ENCODE results near the gene CEBPZ. TPM values are rescaled to one million over a fixed set of nuclear protein-coding genes. Genes with fewer than 3 reads are reported as not detected.

The CEBPZ gene
- total RNA-seq (78.2 TPM), polyA plus RNA-seq (107 TPM)
- long read RNA-seq, donor 1, partial matches to known transcripts: 0 of 1 reads
- long read RNA-seq, donor 1, other reads (novel, unspliced or antisense): 0 of 1 reads
- long read RNA-seq, donor 2, transcript CEBPZ-201 (16 exons, 3,463 nt): minor isoform, 10 of 49 reads
- long read RNA-seq, donor 2, transcript CEBPZ-203 (5 exons, 611 nt): major isoform, 13 of 49 reads
- long read RNA-seq, donor 2, partial matches to known transcripts: 26 of 49 reads
- long read RNA-seq, donor 2, other reads (novel, unspliced or antisense): 0 of 49 reads
- long read RNA-seq, donor 3, transcript CEBPZ-201 (16 exons, 3,463 nt): minor isoform, 10 of 60 reads
- long read RNA-seq, donor 3, transcript CEBPZ-203 (5 exons, 611 nt): major isoform, 15 of 60 reads
- long read RNA-seq, donor 3, partial matches to known transcripts: 35 of 60 reads
- long read RNA-seq, donor 3, other reads (novel, unspliced or antisense): 0 of 60 reads
- long read RNA-seq, donor 4, partial matches to known transcripts: 18 of 23 reads
- long read RNA-seq, donor 4, other reads (novel, unspliced or antisense): 0 of 23 reads
- long read RNA-seq, donor 5, transcript CEBPZ-203 (5 exons, 611 nt): major isoform, 24 of 76 reads
- long read RNA-seq, donor 5, transcript CEBPZ-201 (16 exons, 3,463 nt): minor isoform, 6 of 76 reads
- long read RNA-seq, donor 5, partial matches to known transcripts: 46 of 76 reads
- long read RNA-seq, donor 5, other reads (novel, unspliced or antisense): 0 of 76 reads
- long read RNA-seq, donor 6, transcript CEBPZ-201 (16 exons, 3,463 nt): minor isoform, 8 of 25 reads
- long read RNA-seq, donor 6, transcript CEBPZ-203 (5 exons, 611 nt): major isoform, 9 of 25 reads
- long read RNA-seq, donor 6, partial matches to known transcripts: 8 of 25 reads
- long read RNA-seq, donor 6, other reads (novel, unspliced or antisense): 0 of 25 reads
- long read RNA-seq, donor 7, transcript CEBPZ-201 (16 exons, 3,463 nt): minor isoform, 12 of 49 reads
- long read RNA-seq, donor 7, transcript CEBPZ-203 (5 exons, 611 nt): major isoform, 14 of 49 reads
- long read RNA-seq, donor 7, partial matches to known transcripts: 23 of 49 reads
- long read RNA-seq, donor 7, other reads (novel, unspliced or antisense): 0 of 49 reads
- long read RNA-seq, donor 8, transcript CEBPZ-203 (5 exons, 611 nt): major isoform, 5 of 19 reads
- long read RNA-seq, donor 8, partial matches to known transcripts: 11 of 19 reads
- long read RNA-seq, donor 8, other reads (novel, unspliced or antisense): 0 of 19 reads
- long read RNA-seq, donor 9, transcript CEBPZ-201 (16 exons, 3,463 nt): major isoform, 7 of 13 reads
- long read RNA-seq, donor 9, transcript CEBPZ-203 (5 exons, 611 nt): minor isoform, 6 of 13 reads
- long read RNA-seq, donor 9, partial matches to known transcripts: 0 of 13 reads
- long read RNA-seq, donor 9, other reads (novel, unspliced or antisense): 0 of 13 reads
- long read RNA-seq, donor 10, transcript CEBPZ-201 (16 exons, 3,463 nt): major isoform, 6 of 12 reads
- long read RNA-seq, donor 10, transcript CEBPZ-203 (5 exons, 611 nt): major isoform, 6 of 12 reads
- long read RNA-seq, donor 10, partial matches to known transcripts: 0 of 12 reads
- long read RNA-seq, donor 10, other reads (novel, unspliced or antisense): 0 of 12 reads

DNA sequence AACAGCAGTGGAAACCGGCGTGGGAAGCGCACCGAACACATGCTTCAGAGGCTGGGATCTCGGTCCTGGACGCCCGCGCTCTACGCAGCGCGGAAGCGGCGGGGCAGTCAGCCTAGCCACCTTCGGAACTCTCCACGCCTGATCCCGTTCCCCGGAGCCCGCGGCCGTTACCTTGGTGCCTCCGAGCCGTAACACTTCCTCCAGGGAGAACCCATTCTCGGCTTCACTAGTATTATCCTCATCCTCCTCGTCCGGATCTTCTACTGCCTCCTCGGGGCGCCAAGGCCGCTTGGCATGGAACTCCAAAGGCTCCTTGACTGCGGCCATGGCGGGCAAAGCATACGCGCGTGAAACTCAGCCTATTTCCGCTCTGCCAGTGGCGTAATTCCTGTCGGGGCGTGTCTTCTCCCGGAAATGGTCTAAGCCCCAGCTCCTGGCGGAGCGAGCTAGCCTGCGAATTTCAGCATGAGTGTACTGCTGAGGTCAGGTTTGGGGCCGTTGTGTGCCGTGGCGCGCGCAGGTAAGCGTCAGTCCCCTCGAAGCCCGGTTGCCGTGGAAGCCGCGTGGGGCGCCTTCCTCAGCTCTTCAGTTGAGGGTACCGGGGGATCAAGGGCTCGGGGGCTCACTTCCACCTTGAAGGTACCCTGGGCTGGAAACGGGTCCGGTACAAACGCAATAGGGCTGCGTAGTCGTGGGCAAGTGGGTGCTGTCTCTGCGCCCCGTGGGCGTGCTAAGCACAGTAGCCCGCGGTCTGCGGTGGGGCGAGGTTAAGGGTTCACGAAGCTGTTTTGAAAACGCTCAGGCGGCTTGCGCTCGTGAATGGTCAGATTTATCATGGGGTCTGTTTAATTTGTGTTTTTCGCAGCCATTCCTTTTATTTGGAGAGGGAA lies at the start of gene CEBPZ, which contains the start of gene NDUFAF7:
Gene CEBPZ, minus strand, starts transcription at position 356 of the 890 bp plus-strand sequence. Its CDS starts 29 bp downstream, at position 327.
Gene NDUFAF7, plus strand, starts transcription at position 418 of the 890 bp plus-strand sequence. Its CDS starts 48 bp downstream, at position 466.
- Histone ChIP-seq H3K9me3 (ENCODE audit: control insufficient read depth in 2 of 2, insufficient read depth in 1 of 2, low read length in 1 of 2) (no peaks in the 10 kb centered on the region), H3K27me3 (ENCODE audit: control insufficient read depth in 2 of 2, insufficient read depth in 1 of 2, low read length in 1 of 2) (no peaks in the 10 kb centered on the region), H3K4me1 (ENCODE audit: control insufficient read depth in 2 of 2, insufficient read depth in 2 of 2, low read length in 2 of 2) (peaks cover 17 to 21% of the 10 kb centered on the region in 2 donors), H3K4me3 (ENCODE audit: low read length in 2 of 2) (peak within 1 kb of the TSS; percentile 74 to 80), H3K27ac (ENCODE audit: low read depth in 1 of 2, low read length in 1 of 2) (peak within 1 kb of the TSS; percentile 91 to 96), H3K36me3 (ENCODE audit: control insufficient read depth in 2 of 2, insufficient read depth in 2 of 2, low read length in 1 of 2) (peaks cover 20 to 22% of the 10 kb centered on the region in 2 donors)
- under 1% methylated on average over 73 of the region's 73 CpGs for WGBS
- peak; percentile 76 to 94 (median 84) for DNase-seq (ENCODE audit: low read depth in 6 of 9, low spot score in 9 of 9)

GRCh38 chr2:37276291-37276690 lies 44.9 kb upstream of the CEBPZ start:
- no peak overlapping the region for H3K27ac ChIP-seq (ENCODE audit: low read depth in 1 of 2, low read length in 1 of 2)
- no peaks in the 10 kb centered on the region for H3K27me3 ChIP-seq (ENCODE audit: control insufficient read depth in 2 of 2, insufficient read depth in 1 of 2, low read length in 1 of 2)
- over 99% methylated on average over 2 of the region's 2 CpGs for WGBS
- no peaks in the 10 kb centered on the region for H3K4me1 ChIP-seq (ENCODE audit: control insufficient read depth in 2 of 2, insufficient read depth in 2 of 2, low read length in 2 of 2)
- no peak overlapping the region for H3K4me3 ChIP-seq (ENCODE audit: low read length in 2 of 2)
- H3K9me3 ChIP-seq (ENCODE audit: control insufficient read depth in 2 of 2, insufficient read depth in 1 of 2, low read length in 1 of 2): no peaks in the 10 kb centered on the region
- peaks cover 15 to 46% of the 10 kb centered on the region in 2 donors for H3K36me3 ChIP-seq (ENCODE audit: control insufficient read depth in 2 of 2, insufficient read depth in 2 of 2, low read length in 1 of 2)
- no peak for DNase-seq (ENCODE audit: low read depth in 6 of 9, low spot score in 9 of 9)

GRCh38 chr2:37274359-37274965 lies 43.1 kb upstream of the CEBPZ start:
- 97% methylated on average over 6 of the region's 6 CpGs for WGBS
- Histone ChIP-seq H3K36me3 (ENCODE audit: control insufficient read depth in 2 of 2, insufficient read depth in 2 of 2, low read length in 1 of 2) (peaks cover 16 to 50% of the 10 kb centered on the region in 2 donors), H3K4me1 (ENCODE audit: control insufficient read depth in 2 of 2, insufficient read depth in 2 of 2, low read length in 2 of 2) (no peaks in the 10 kb centered on the region), H3K4me3 (ENCODE audit: low read length in 2 of 2) (no peak overlapping the region), H3K9me3 (ENCODE audit: control insufficient read depth in 2 of 2, insufficient read depth in 1 of 2, low read length in 1 of 2) (no peaks in the 10 kb centered on the region), H3K27me3 (ENCODE audit: control insufficient read depth in 2 of 2, insufficient read depth in 1 of 2, low read length in 1 of 2) (no peaks in the 10 kb centered on the region), H3K27ac (ENCODE audit: low read depth in 1 of 2, low read length in 1 of 2) (no peak overlapping the region)
- no peak for DNase-seq (ENCODE audit: low read depth in 6 of 9, low spot score in 9 of 9)

GRCh38 chr2:37271376-37272067 lies 40.1 kb upstream of the CEBPZ start:
- no peaks in the 10 kb centered on the region for H3K27me3 ChIP-seq (ENCODE audit: control insufficient read depth in 2 of 2, insufficient read depth in 1 of 2, low read length in 1 of 2)
- WGBS: 93% methylated on average over 7 of the region's 7 CpGs
- H3K36me3 ChIP-seq (ENCODE audit: control insufficient read depth in 2 of 2, insufficient read depth in 2 of 2, low read length in 1 of 2): peaks cover 16 to 68% of the 10 kb centered on the region in 2 donors
- H3K9me3 ChIP-seq (ENCODE audit: control insufficient read depth in 2 of 2, insufficient read depth in 1 of 2, low read length in 1 of 2): no peaks in the 10 kb centered on the region
- no peak overlapping the region for H3K27ac ChIP-seq (ENCODE audit: low read depth in 1 of 2, low read length in 1 of 2)
- no peak for DNase-seq (ENCODE audit: low read depth in 6 of 9, low spot score in 9 of 9)
- H3K4me1 ChIP-seq (ENCODE audit: control insufficient read depth in 2 of 2, insufficient read depth in 2 of 2, low read length in 2 of 2): no peaks in the 10 kb centered on the region
- H3K4me3 ChIP-seq (ENCODE audit: low read length in 2 of 2): no peak overlapping the region

GRCh38 chr2:37268111-37268510 lies 36.7 kb upstream of the CEBPZ start:
- WGBS: 93% methylated on average over 4 of the region's 4 CpGs
- Histone ChIP-seq H3K9me3 (ENCODE audit: control insufficient read depth in 2 of 2, insufficient read depth in 1 of 2, low read length in 1 of 2) (no peaks in the 10 kb centered on the region), H3K4me3 (ENCODE audit: low read length in 2 of 2) (no peak overlapping the region), H3K36me3 (ENCODE audit: control insufficient read depth in 2 of 2, insufficient read depth in 2 of 2, low read length in 1 of 2) (peaks cover 10 to 50% of the 10 kb centered on the region in 2 donors), H3K27me3 (ENCODE audit: control insufficient read depth in 2 of 2, insufficient read depth in 1 of 2, low read length in 1 of 2) (no peaks in the 10 kb centered on the region), H3K4me1 (ENCODE audit: control insufficient read depth in 2 of 2, insufficient read depth in 2 of 2, low read length in 2 of 2) (no peaks in the 10 kb centered on the region), H3K27ac (ENCODE audit: low read depth in 1 of 2, low read length in 1 of 2) (no peak overlapping the region)
- DNase-seq (ENCODE audit: low read depth in 6 of 9, low spot score in 9 of 9): no peak

DNA sequence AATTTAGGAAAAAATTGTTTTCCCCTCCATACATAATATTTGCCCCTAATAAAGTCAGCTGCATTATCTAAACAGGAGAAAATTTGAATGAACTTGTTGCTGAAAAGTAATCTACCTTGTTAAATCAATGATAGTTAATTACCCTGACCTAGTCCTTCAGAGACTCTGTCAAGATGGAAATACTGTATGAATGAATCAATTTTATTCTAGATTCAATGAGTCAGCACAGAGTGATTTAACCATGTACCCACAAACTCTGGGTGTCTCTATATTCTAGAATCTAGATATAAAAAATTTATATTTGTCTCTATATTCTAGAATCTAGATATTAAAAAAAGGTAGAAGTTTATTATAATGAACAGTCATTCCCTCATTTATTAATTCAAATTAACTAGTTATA lies 36.3 kb upstream of the CEBPZ start:
- Histone ChIP-seq H3K27ac (ENCODE audit: low read depth in 1 of 2, low read length in 1 of 2) (no peak overlapping the region), H3K36me3 (ENCODE audit: control insufficient read depth in 2 of 2, insufficient read depth in 2 of 2, low read length in 1 of 2) (peaks cover 7 to 47% of the 10 kb centered on the region in 2 donors), H3K9me3 (ENCODE audit: control insufficient read depth in 2 of 2, insufficient read depth in 1 of 2, low read length in 1 of 2) (no peaks in the 10 kb centered on the region), H3K4me1 (ENCODE audit: control insufficient read depth in 2 of 2, insufficient read depth in 2 of 2, low read length in 2 of 2) (no peaks in the 10 kb centered on the region), H3K4me3 (ENCODE audit: low read length in 2 of 2) (no peak overlapping the region), H3K27me3 (ENCODE audit: control insufficient read depth in 2 of 2, insufficient read depth in 1 of 2, low read length in 1 of 2) (no peaks in the 10 kb centered on the region)
- no peak for DNase-seq (ENCODE audit: low read depth in 6 of 9, low spot score in 9 of 9)

GRCh38 chr2:37263839-37264238 lies 32.4 kb upstream of the CEBPZ start:
- Histone ChIP-seq H3K36me3 (ENCODE audit: control insufficient read depth in 2 of 2, insufficient read depth in 2 of 2, low read length in 1 of 2) (peaks cover 0 to 38% of the 10 kb centered on the region in 2 donors), H3K4me3 (ENCODE audit: low read length in 2 of 2) (no peak overlapping the region), H3K4me1 (ENCODE audit: control insufficient read depth in 2 of 2, insufficient read depth in 2 of 2, low read length in 2 of 2) (no peaks in the 10 kb centered on the region), H3K27ac (ENCODE audit: low read depth in 1 of 2, low read length in 1 of 2) (no peak overlapping the region), H3K27me3 (ENCODE audit: control insufficient read depth in 2 of 2, insufficient read depth in 1 of 2, low read length in 1 of 2) (no peaks in the 10 kb centered on the region), H3K9me3 (ENCODE audit: control insufficient read depth in 2 of 2, insufficient read depth in 1 of 2, low read length in 1 of 2) (no peaks in the 10 kb centered on the region)
- no peak for DNase-seq (ENCODE audit: low read depth in 6 of 9, low spot score in 9 of 9)
- 89% methylated on average over 2 of the region's 2 CpGs for WGBS

Data from thymus (tissue), 14 donors.